B cell (primary cell): ENCODE measurements around the gene SPDYE3. TPM values are rescaled to one million over a fixed set of nuclear protein-coding genes. Genes with fewer than 3 reads are reported as not detected.

Experiments
- ATAC-seq: fragments of 200-7000 bp; cut with Tn5 transposase; one replicate; pipeline ENCODE4 v1.10.0; 2021; ENCODE audit warnings: low read depth, mild to moderate bottlenecking, moderate number of reproducible peaks, moderate library complexity
- CTCF ChIA-PET: fragments of 350-600 bp; sonication (Branson Sonifier 250); formaldehyde crosslinking; loops from one replicate; lab custom pipeline; 2021; ENCODE audit warnings: antibody characterized with exemption, inconsistent platforms; lab: Charles Lee
- POLR2A ChIA-PET: fragments of 350-600 bp; sonication (Branson Sonifier 250); formaldehyde crosslinking; loops from one replicate; lab custom pipeline; 2021; ENCODE audit warnings: antibody characterized with exemption; lab: Charles Lee
- DNase-seq: peaks from one replicate; pipeline ENCODE4 v3.0.0; 2013
- H2AFZ ChIP-seq: 2 replicates; pipeline ENCODE4 v1.6.1; 2012; ENCODE audit warnings: mild to moderate bottlenecking, low read depth, low read length; ENCODE audit not compliant: insufficient read depth, poor library complexity, severe bottlenecking
- H3K27ac ChIP-seq, 2 donors: 1 replicate in 1 of 2; 2 replicates in 1 of 2; pipeline ENCODE4 v1.5.1; 2012 to 2013; ENCODE audit warnings: low read length in 2 of 2, mild to moderate bottlenecking in 2 of 2, moderate library complexity in 1 of 2
- H3K27me3 ChIP-seq, 4 experiments: fragments of 200-600 bp in 1 of 4; sonication (generic) in 1 of 4; replicated peaks in 1 of 4; 1 replicate in 2 of 4; 2 replicates in 2 of 4; pipeline versions ENCODE4 v1.6.1 to v1.7.0; 2013 to 2016; ENCODE audit warnings: low read length in 3 of 4, mild to moderate bottlenecking in 2 of 4, mixed read lengths in 1 of 4, moderate library complexity in 1 of 4; ENCODE audit not compliant: insufficient read depth in 4 of 4, control insufficient read depth in 3 of 4; ENCODE audit errors: control extremely low read depth in 1 of 4
- H3K36me3 ChIP-seq, 2 experiments: replicated peaks in 1 of 2; 1 replicate in 1 of 2; 2 replicates in 1 of 2; pipeline versions ENCODE4 v1.6.1 to v1.7.1; 2013; ENCODE audit warnings: low read length in 1 of 2; ENCODE audit not compliant: insufficient read depth in 2 of 2, control insufficient read depth in 1 of 2; ENCODE audit errors: control extremely low read depth in 1 of 2, extremely low read depth in 1 of 2
- H3K4me1 ChIP-seq, 2 donors: fragments of 200-600 bp in 1 of 2; sonication (generic) in 1 of 2; 1 replicate in 1 of 2; 2 replicates in 1 of 2; pipeline versions ENCODE4 v1.5.1 to v1.6.1; 2013 to 2017; ENCODE audit warnings: low read length in 2 of 2; ENCODE audit not compliant: control insufficient read depth in 2 of 2, insufficient read depth in 2 of 2
- H3K4me2 ChIP-seq: replicated peaks from 2 replicates; pipeline ENCODE3; 2012; ENCODE audit warnings: mild to moderate bottlenecking, low read depth, low read length; ENCODE audit not compliant: poor library complexity, severe bottlenecking
- H3K4me3 ChIP-seq, 5 experiments: fragments of 200-600 bp in 1 of 5; sonication (generic) in 1 of 5; 1 replicate in 3 of 5; 2 replicates in 2 of 5; pipeline versions ENCODE4 v1.5.1 to v1.7.0; 2011 to 2016; ENCODE audit warnings: low read length in 4 of 5, mild to moderate bottlenecking in 4 of 5, low read depth in 2 of 5, control low read depth in 1 of 5, moderate library complexity in 1 of 5; ENCODE audit not compliant: insufficient read depth in 1 of 5; ENCODE audit errors: control extremely low read depth in 1 of 5, extremely low read depth in 1 of 5
- H3K79me2 ChIP-seq: fragments of 200-600 bp; sonication (generic); one replicate; pipeline ENCODE4 v1.6.0; 2016; ENCODE audit warnings: low read length; ENCODE audit not compliant: control insufficient read depth, insufficient read depth
- H3K9ac ChIP-seq: fragments of 200-600 bp; sonication (generic); 2 replicates; pipeline ENCODE4 v1.6.1; 2017; ENCODE audit warnings: mild to moderate bottlenecking, low read length, moderate library complexity
- H3K9me3 ChIP-seq, 3 donors: one replicate each; pipeline versions ENCODE4 v1.6.1 to v1.7.1; 2013; ENCODE audit warnings: low read length in 2 of 3; ENCODE audit not compliant: control insufficient read depth in 2 of 3, insufficient read depth in 1 of 3; ENCODE audit errors: control extremely low read depth in 1 of 3
- H4K20me1 ChIP-seq: 2 replicates; pipeline ENCODE4 v1.6.0; 2012; ENCODE audit warnings: mild to moderate bottlenecking, low read length; ENCODE audit not compliant: insufficient read depth, control insufficient read depth, poor library complexity, severe bottlenecking
- H3K27ac Mint-ChIP-seq: one replicate; pipeline ENCODE4 v1.8.0; 2021; ENCODE audit warnings: mixed read lengths
- H3K27me3 Mint-ChIP-seq: one replicate; pipeline ENCODE4 v1.8.0; 2021; ENCODE audit warnings: mixed read lengths
- H3K4me1 Mint-ChIP-seq: one replicate; pipeline ENCODE4 v1.8.0; 2021; ENCODE audit warnings: mixed read lengths
- H3K4me3 Mint-ChIP-seq: one replicate; pipeline ENCODE4 v1.8.0; 2021; ENCODE audit warnings: mixed read lengths
- H3K9me3 Mint-ChIP-seq: one replicate; pipeline ENCODE4 v1.8.0; 2022; ENCODE audit warnings: mixed read lengths; ENCODE audit not compliant: insufficient read depth
- CTCF ChIP-seq: fragments of 200-600 bp; IDR thresholded peaks from one replicate; pipeline ENCODE4 v1.8.0; 2022; ENCODE audit warnings: antibody characterized with exemption, mild to moderate bottlenecking
- EZH2 ChIP-seq: IDR thresholded peaks from 2 replicates; pipeline ENCODE4 v1.6.1; 2012; ENCODE audit warnings: borderline replicate concordance, low read depth, mild to moderate bottlenecking, moderate library complexity, low read length; ENCODE audit not compliant: insufficient read depth, poor library complexity, severe bottlenecking
- WGBS: methylation state at CpG from one replicate; pipeline ENCODE4 v1.1.5; 2013; ENCODE audit warnings: missing lambda C conversion rate; ENCODE audit not compliant: insufficient coverage; 5-methylcytosine and 5-hydroxymethylcytosine counted together
- intact Hi-C: fragments of 100-400 bp; cut with micrococcal nuclease; formaldehyde crosslinking; loops from one replicate; pipeline ENCODE4 v1.10.0; 2022
- polyA plus RNA-seq: library from polyadenylated mRNA; depleted of rRNA; stranded (reverse); fragments of >200 nt; gene quantifications from 2 replicates; pipeline ENCODE4 v1.2.3, GENCODE V29; 2012
- total RNA-seq, 2 donors: library from RNA; stranded (reverse); fragments of 120-200 nt in 1 of 2; gene quantifications; 1 replicate in 1 of 2; 2 replicates in 1 of 2; pipeline versions ENCODE4 v1.2.3 to v1.2.4, GENCODE V29; 2013 to 2022

SPDYE3 gene
- total and polyA plus RNA-seq, 2 donors (not counting 1 experiment from before 2014, with no cell fraction given), result not detected

GRCh38 chr7:100358027-100358856 lies 50.7 kb downstream of the SPDYE3 start, which contains the start of gene PILRB:
PILRB (plus strand) TSS chr7:100358117; CDS start chr7:100358303, 186 bp downstream.
- Histone ChIP-seq H3K9me3 (no peaks in the 10 kb centered on the region), H3K4me3 (no peak within 1 kb of the TSS), H3K27ac (peak within 1 kb of the TSS; percentile 49 to 75), H3K27me3 (no peaks in the 10 kb centered on the region), H3K9ac (no peak within 1 kb of the TSS), H4K20me1 (no peaks in the 10 kb centered on the region), H3K4me1 (peaks cover 10 to 24% of the 10 kb centered on the region in 2 donors), H3K4me2 (peak within 1 kb of the TSS; percentile 27), H3K36me3 (peaks cover 1 to 75% of the 10 kb centered on the region in 2 experiments), H2AFZ (no peak within 1 kb of the TSS), H3K79me2 (peaks cover 6% of the 10 kb centered on the region)
- peak; percentile 88 for ATAC-seq
- peak; percentile 48 for TF ChIP-seq CTCF
- no peak for TF ChIP-seq EZH2
- peak; percentile 69 for DNase-seq
- H3K27ac Mint-ChIP-seq, result peak within 1 kb of the TSS; percentile 90
- ChIA-PET POLR2A (interaction anchor here (0.6 to 2.0 kb wide), 6 partner anchors 10 to 298 kb away, joined by 3 to 9 read pairs (median 4); partner anchors contain the start of gene ZCWPW1), CTCF (interaction anchor here (1.0 to 4.7 kb wide), 12 partner anchors 11 to 226 kb away, joined by 3 to 67 read pairs (median 6); partner anchors contain the start of genes PPP1R35 and ZCWPW1)
- H3K4me3 Mint-ChIP-seq, result no peak within 1 kb of the TSS
- peaks cover 23% of the 10 kb centered on the region for H3K4me1 Mint-ChIP-seq
- H3K27me3 Mint-ChIP-seq, result no peaks in the 10 kb centered on the region
- no peaks in the 10 kb centered on the region for H3K9me3 Mint-ChIP-seq
- 74% methylated on average over 7 of the region's 11 CpGs for WGBS
- intact Hi-C loops, result loop anchor here (1.0 kb wide), 3 partner anchors 11 to 92 kb away; no protein-coding TSS in a partner anchor
